DND-41 (cell line): ENCODE data around the gene DCC.

Source experiments
- EZH2 ChIP-seq: IDR thresholded peaks from 3 replicates; pipeline ENCODE4 v1.6.1; 2012; ENCODE audit warnings: borderline replicate concordance, low read depth, mild to moderate bottlenecking, moderate library complexity, low read length, inconsistent platforms; ENCODE audit not compliant: severe bottlenecking
- TF ChIP-seq, protein P1 (sequence below): IDR thresholded peaks from 2 replicates; pipeline ENCODE4 v1.5.1; 2012; ENCODE audit warnings: borderline replicate concordance, low read length, moderate library complexity, mild to moderate bottlenecking; ENCODE audit not compliant: poor library complexity, severe bottlenecking; ENCODE audit errors: extremely low read depth

DNA sequence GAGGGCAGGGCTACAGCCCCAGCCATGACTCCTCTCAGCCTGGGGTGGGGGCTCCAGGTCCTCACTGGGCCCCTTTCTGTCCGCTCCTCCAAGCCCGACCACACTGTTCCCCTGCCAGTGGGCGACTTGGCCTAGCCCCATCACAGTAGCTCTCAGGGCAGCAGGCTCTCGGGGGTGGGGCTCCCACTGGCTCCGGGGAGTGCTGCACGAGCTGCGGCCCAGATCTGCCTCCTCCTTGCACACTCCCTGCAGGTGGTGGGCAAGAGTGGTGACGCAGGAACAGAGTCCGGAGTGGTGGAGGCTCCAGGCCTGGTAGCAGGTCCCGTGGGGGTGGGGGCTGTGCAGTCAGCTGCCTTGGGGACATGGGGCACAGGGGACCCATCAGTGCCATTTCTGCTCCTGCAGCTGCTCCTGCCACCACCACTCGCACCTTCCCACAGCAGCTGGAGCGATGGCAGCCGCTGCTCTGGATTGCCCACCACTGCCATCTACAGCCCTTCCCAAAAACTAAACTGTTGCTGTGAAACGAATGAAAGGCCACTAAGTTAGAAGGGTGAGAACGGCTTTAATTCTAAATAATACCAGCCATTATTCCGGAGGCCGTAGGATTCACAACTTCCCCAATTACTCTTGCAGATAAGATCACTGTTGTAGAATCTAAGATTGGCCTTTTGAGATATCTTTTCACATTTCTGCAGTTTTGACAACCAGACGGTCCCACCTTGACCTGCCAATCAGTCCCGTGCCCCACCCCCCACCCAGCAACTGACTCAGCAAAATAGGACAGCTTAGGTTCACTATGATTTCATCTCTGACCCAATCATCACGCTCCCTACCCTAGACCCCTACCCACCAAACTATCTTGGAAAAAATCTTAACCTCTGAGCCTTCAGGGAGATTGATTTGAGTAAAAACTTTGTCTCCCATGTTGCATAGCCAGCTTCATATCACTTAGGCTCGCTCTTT lies 530.2 kb downstream of the DCC start:
- TF ChIP-seq, protein P1, sequence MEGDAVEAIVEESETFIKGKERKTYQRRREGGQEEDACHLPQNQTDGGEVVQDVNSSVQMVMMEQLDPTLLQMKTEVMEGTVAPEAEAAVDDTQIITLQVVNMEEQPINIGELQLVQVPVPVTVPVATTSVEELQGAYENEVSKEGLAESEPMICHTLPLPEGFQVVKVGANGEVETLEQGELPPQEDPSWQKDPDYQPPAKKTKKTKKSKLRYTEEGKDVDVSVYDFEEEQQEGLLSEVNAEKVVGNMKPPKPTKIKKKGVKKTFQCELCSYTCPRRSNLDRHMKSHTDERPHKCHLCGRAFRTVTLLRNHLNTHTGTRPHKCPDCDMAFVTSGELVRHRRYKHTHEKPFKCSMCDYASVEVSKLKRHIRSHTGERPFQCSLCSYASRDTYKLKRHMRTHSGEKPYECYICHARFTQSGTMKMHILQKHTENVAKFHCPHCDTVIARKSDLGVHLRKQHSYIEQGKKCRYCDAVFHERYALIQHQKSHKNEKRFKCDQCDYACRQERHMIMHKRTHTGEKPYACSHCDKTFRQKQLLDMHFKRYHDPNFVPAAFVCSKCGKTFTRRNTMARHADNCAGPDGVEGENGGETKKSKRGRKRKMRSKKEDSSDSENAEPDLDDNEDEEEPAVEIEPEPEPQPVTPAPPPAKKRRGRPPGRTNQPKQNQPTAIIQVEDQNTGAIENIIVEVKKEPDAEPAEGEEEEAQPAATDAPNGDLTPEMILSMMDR = no peak
- TF ChIP-seq EZH2 = no peak
